GM21390 (cell line): ENCODE results near the gene CNNM2.

Experiments used
- ATAC-seq: cut with Tn5 transposase; IDR thresholded peaks from one replicate; pipeline ENCODE4 v1.9.1; 2021; ENCODE audit not compliant: unreplicated experiment

Gene CNNM2

DNA sequence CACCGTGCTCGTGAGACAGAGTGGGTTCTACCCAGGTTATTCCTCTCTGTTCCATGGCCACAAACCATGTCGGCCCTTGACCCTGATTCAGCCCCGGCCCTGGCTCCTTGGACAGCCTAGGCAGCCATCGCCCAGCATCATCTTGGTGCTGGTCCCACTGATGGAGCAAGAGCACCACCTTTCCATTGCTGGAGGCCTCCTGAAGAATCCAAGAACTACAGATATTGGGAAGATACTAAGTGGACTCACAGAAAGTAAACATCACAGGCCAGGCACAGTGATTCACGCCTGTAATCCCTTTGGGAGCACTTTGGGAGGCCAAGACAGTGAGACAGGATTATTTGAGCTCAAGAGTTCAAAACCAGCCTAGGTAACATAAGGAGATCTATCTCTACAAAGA, 149.9 kb downstream of the CNNM2 start:
- no peak for ATAC-seq

DNA sequence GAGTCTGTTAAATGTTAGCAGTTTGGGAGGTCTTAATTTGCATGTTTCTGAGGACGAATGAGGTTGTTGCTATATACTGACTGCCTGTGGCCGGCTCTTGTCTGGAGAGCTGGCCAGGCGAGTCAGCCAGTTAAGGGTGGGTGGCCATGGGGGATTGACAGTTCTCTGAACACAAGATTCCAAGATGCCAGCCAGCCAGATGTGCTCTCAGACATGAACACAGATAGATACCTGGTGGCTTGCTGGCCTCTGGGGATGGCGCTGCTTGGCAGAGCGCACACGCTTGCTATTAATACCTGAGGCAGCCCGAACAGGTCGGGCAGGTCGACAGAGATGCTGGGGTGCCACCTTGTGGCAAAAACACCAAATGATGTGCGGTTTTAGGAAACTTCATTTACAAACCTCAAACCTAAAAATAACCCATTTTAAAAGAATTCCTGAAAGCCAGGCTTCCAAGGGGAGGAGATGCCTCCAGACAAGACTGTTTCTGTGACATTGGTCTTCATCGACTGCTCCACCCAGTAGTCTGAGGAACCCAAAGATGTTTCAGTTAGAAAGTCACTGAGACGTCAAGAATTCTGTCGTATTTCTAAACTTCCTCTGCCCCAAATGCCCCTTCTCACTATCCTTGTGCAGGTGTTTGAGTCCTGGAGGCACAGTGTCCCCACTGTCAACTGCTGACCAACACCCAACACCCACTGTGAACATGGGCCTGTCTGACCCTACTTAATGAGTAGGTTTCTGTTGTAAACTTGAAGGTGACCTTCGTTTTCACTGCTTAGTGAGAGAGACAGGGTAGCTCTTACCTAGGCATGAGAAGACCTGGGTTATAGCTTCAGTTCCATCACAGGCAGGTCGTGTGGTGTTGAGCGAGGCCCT, 151.6 kb downstream of the CNNM2 start:
- ATAC-seq: no peak

DNA sequence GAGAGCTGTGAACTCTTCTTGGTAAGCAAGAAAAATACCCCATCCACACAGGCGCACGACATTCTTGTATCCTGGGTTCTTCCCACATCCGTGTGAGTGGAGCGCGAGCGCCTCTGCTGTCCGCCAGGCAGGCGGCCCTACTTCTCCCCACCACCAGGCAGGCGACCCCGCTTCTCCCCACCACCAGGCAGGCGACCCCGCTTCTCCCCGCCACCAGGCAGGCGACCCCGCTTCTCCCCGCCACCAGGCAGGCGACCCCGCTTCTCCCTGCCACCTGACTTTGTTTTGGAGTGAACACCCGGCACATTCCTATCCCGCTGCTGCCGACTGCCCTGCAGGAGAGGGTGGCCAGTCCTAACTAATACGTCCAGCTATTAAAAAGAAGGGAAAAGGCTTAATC, 154.2 kb downstream of the CNNM2 start:
- ATAC-seq: no peak

DNA sequence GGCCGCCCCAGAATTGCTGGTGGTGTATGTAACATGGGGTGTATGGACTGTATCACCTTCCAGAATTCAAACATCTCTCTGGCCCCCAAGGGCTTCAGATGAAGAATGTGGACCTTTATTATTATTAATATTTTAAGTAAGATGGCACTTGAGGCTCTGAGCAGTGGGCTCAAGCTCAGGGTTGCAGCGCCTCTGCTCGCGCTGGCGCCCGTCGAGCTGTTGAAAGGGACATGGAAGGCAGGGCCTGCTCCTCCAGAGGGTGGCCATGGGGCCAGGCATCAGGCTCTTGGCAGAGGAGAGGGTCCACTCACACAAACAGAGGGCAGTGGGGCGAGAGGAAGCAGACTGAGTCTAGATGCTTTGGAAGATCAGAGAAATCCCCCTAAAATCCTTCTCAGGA, 154.8 kb downstream of the CNNM2 start:
- no peak for ATAC-seq

DNA sequence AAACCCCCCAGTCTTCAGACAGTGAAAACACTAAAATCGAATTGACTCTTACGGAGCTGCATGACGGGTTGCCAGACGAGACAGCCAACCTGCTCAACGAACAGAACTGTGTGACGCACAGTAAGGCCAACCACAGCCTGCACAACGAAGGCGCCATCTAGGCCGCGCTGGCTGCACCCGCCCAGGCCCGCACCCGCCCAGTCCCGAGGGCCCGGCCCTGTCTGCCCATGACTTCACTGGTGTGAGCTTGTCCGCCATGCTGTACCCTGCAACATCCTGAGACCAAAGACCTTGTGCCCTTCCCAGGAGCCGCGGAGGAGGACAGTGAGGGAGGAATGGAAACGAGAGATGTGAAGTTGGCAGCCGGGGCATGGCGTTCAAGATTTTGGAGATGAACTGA, 158.9 kb downstream of the CNNM2 start:
- ATAC-seq: no peak

DNA sequence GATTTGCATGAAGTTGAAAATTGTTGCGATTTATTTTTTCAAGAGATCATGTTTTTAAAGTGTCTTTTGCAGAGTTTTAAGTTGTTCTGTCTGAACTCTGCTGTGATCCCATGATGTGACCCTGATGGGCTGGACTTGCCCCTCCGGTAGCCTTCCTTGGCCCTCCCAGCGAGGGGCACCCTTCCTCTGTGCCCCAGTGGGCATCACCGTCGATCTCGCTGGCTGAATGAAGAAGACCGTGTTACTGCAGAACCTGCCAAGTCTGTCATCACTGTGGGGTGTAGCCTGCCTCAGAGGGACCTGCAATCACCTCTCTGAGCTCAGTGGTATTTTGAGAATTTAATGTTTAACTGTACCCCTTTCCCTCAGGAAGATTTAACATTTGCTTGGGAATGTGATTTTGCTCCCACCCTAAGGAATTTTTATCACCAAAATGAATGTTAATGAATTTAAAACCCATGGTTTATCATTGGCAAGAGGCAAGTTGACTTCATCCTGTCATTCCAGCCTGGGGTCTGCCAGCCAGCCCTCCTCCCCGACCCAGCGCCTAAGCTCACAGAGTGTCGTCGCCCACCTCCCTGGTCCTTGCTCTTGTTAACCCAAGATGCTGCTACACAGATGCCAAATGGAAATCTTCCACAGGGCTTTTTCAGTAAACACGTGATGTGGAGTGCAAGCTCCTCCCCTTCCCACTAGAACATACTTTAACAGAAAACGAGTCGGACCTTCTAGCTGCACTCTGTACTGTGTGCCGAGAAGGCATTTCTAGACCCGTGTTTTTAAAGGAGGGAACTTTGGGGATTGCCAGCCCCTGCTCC, 159.6 kb downstream of the CNNM2 start:
- no peak for ATAC-seq

DNA sequence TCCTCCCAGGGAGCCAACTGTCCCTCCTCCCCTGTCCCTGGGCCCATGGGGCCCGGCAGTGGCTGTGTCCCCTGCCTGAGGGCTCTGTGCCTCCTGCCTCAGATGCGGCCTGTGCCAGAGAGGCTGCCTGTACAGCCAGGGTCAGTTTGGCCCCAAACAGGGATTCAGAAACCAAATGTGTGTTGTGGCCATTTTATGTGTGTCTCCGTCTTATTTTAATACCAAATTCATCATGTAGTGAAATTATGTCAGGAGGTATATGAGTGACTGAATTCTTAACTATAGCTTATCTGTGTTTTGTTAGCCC, 160.2 kb downstream of the CNNM2 start:
- no peak for ATAC-seq

DNA sequence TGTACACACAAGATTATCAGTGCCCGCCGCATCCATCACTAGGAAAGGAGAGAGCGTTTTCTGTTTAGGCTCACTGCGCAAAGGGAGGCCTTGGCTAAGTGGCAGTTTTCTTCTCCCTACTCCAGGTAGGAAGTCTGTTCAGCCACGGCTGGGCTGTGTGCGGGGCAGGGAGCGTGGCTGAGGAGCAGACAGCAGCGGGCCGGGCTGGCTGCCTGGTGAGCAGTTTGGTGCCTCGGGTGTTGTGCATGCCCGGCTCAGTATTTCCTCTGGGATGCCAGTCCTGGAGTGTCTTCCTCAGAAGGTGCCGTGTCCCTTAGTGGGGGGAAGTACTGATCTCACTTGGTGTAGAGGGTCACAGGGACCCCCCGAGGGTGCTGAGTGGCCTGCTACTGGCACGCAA, 160.6 kb downstream of the CNNM2 start:
- no peak for ATAC-seq

DNA sequence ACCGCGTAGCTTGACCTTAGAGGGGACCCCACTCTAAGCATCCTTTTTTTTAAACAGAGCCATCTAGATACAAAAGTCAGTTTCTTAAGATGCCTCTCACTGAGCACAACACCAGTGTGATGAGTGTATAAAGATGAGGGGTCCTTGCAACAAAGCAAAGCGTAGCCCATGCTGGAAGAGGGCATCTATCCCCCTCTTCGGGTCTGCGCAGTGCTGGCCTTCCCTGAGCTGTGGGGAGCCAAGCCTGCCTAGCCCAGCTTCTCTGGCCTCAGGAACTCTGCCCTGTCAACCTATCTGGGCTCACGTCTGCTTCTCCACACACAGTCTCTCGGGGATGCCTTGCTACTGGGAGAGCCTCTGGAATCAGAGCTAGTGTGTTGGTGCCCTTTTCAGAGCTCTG, 161.0 kb downstream of the CNNM2 start:
- no peak for ATAC-seq

DNA sequence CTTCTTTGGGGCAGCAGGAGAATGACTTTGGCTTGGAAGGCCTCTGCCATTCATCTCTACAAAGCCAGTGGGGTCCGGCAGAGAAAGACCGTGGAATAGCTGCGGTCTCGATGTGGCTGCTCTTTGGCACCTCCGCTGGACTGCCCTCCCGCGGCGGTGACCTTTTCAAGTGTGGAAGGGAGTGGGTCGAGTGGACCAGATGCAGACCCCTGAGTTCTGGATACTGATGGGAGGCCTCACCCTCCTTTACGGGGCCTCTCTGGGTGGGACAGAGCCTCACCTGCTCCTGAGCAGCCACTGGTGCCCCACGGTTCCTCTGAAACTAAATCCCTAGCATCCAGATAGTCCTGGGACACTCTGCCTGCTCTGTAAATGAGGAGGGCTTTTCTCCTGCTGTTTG, 161.9 kb downstream of the CNNM2 start:
- ATAC-seq: no peak

DNA sequence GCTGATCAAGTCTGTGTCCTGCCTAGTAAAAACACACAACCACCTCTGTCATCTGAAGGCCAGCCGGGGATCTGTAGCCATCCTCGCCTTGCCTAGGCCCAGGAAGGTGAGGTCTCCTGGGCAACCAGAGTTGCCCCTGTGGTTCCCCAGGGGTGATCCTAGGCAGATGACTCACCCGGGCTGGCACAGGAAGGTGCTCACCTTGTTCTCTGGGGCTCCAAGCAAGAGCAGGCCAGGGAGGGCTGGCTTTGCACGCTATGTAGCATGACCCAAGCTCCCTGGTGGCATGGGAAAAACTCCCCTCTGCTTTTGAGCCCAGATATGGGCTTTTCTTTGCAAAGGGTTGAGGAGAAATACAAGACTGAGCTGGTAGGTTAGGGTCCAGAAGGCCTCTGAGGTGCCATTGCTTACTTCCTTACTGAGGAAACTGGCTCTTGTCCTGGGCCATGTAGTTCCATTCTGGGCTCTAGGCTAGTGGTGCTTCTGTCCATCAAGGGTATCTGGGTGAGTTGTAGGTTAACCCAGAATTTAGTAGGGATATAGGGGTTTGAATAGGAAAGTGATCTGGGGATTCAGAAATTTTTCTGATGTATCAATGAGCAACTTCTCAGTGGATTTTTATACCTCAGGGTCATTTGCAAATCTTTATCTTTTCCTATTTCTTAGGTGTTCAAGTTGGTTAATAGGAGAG, 162.9 kb downstream of the CNNM2 start:
- no peak for ATAC-seq

DNA sequence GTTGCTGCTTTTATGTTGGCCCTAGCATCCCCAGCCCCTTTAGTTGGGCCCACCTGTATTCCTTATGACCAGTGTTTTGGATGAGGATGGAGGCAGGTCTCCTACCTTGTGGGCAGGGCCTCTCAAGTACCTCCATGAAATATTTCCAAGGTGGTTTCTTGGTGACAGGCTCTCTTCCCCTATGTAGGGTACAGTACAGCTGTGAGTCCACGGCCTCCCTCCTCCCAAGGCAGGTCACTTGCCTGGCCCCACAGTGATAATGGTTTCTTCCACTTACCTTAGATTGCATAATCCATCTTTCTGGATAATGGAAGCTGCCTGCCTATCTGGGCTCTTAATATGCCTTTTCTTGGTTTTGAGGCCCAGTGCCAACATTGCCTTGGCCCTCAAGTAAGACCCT, 164.6 kb downstream of the CNNM2 start:
- ATAC-seq: no peak

DNA sequence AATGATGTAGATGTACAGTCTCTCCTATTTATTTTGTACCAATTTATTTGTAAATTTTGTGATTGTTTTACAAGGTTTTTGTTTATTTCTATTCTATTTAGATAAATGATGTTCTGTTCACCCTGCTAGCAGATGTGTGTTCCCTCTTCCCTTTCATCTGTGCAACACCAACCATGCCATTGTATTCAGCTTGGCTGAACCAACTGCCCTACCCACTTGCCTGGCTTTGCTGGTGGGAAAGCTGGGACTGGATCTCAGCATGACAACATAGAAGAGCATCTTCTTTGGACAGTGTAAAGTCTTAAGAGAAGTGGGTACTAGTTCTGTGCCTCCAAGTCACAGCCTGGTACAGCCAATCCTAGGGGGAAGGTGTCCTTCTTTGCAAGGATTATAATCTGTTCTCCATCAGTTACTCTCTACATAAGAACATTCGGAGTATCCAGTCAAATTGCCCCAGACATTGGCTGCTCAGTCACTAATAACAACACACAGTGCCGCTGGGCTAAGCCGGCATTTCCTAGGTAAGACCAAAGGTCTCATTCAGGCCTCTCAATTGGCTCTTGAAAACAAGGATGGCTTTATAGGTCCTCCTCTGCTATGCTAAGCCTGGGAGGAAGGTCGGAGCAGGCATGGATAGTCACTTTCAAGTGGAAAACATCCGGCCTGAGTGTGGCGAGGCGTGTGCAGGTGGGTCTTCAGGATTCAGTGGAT, 165.3 kb downstream of the CNNM2 start:
- no peak for ATAC-seq

DNA sequence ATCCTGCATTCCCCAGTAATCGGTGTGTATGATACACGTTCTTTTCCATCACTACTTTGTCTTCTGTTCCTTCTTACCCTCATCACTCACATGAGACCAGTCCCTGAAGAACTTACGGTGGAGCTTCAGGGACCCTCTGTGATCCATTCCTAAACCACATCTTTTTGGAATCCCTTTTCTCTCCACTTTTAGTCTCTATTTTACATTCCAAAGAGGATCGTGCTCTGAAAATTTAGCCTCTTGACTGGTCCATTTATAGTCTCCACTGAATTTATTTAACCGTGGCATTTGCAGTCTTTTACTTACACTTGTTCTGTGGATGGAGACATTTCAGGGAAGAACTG, 165.9 kb downstream of the CNNM2 start:
- no peak for ATAC-seq

DNA sequence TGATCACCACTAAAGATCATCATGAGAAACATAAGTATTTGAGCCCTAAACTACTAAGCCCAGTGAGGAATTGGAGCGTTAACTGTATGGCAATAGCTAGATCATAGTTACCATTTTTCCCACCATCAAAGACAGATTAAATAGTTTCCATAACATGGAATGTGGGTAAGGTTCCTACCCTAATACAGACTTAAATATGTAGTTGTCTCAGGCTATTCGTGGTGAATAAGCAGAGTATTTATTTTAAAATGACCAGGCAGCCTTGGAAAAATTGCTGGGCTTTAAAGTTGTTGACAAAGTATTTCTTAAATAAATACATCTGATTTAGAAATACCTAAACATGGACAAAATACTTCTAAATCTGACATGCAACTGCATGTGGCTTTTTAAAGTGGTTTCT, 168.2 kb downstream of the CNNM2 start:
- ATAC-seq: no peak

DNA sequence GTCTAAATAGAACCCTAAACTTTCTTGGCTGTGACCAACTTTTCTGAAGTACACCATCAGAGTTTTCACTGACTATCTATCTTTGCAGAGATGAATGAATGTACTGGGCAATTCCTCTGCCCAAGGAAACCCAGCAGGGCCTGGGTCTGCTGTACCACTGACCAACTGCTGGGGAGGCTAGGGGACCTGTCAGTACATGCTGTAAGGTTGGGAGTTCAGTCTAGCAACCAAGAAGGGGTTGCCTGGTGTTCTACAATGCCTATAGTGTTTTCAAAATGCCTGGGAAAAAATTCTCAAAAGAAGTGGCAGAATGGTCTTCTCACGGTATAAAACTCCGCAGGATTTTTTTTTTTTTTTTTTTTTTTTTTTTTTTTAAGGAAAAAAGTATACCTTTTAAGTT, 168.7 kb downstream of the CNNM2 start:
- no peak for ATAC-seq

DNA sequence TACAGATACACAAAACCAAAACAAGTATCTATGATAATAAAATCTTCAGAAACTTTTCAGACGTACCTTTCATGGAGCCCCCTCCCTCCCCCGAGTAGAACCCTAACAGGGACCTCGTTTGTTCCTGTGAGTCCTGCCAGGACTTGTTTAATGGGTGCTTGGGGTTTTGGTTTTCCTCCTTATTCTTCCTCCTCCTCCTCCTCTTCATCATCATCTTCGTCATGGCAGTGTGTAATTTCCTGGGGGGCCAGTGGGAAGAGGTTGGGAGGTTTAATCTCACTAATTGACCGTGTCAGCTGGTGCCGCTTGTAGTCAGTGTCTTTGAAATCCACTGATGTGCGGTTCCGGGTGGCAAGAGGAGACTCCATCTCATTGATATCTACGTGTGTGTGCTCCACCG, 171.4 kb downstream of the CNNM2 start:
- no peak for ATAC-seq

DNA sequence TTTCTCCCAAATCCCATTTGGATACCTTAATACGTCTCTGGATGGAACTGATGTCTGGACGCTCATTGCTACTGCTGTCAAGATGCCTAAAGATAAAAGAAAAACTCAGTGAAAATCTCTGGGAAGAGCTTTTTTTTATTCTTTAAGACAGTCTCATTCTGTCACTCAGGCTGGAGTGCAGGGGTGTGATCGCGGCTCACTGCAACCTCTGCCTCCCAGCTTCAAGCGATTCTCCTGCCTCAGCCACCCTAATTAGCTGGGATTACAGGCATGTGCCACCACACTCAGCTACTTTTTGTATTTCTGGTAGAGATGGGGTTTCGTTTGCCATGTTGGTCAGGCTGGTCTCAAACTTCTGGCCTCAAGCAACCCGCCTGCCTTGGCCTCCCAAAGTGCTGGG, 172.8 kb downstream of the CNNM2 start:
- no peak for ATAC-seq

DNA sequence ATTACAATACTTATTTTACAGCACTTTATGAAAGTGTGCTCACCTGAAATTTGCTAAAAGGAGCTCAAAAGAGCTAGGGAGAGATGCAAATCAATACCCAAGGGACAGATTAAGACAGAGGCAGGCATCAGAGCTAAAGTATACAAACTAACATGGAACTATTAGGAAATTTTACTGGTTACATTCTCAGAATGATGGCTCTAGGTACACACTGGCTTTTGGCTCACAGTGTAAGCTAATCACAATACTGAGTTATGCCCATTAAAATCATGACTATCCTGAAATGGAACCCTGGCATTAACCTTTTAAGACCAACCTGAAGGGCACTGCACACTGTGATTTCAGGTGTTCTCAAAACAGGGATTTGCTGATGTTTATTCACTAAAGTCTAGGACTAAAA, 176.9 kb downstream of the CNNM2 start:
- ATAC-seq: no peak

DNA sequence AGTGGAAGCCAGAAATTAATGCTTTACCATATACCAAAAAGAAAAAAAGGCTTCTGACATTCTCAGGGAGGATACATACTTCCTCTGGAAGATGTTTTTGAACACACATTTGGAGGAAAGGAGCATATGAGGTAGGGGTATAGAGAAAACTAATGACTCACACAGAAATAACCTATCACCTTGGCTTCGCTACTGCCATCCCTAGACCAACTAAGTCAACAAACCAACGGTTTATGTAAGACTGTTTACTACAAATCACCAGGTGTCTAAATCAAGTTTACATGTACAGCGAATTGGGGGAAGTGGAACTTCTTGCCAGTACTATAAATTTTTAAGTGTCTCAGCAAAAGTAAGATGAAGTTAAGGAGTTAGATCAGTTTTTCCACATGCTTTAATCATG, 178.0 kb downstream of the CNNM2 start:
- ATAC-seq: no peak

DNA sequence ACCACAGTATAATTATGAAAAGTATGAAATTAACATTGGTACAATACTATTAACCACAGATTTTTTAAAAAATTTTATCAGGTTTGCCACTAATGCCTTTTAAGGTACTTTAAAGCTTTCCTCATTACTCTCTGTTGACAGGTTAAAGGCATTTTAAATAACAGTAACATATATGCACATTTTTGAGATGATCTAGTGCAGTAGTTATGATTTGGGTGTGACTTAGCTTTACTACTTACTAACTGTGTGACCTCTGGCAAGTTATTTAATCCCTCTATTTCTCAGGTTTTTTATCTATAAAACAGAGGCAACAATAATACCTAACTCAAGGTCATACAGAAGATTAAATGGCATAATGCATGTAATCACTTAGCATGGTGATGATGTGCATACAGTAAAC, 180.1 kb downstream of the CNNM2 start:
- ATAC-seq: no peak
